Activated gamma-delta T cell (primary cell): ENCODE results near the gene IPP.
"Not testable (repeated sequence)": the region's sequence is repeated elsewhere in the genome, so short reads cannot be mapped to it uniquely, and the experiment has no call there.

ENCODE experiments used
- DNase-seq: peaks from one replicate; lab custom pipeline; 2025; lab: John Stamatoyannopoulos, UW

IPP gene

DNA sequence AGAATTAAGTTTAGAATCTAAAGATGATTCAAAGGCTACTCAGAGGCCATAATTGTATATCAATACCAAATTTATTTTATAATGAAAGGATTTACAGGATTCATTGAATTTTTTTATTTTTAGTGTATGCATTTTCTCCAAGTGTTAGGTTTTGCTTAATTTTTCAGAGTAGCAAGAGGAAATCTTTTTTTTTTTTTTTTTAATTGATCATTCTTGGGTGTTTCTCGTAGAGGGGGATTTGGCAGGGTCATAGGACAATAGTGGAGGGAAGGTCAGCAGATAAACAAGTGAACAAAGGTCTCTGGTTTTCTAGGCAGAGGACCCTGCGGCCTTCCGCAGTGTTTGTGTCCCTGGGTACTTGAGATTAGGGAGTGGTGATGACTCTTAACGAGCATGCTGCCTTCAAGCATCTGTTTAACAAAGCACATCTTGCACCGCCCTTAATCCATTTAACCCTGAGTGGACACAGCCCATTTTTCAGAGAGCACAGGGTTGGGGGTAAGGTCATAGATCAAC is 10.8 kb downstream of the IPP start:
- DNase-seq, result not testable (repeated sequence)

DNA sequence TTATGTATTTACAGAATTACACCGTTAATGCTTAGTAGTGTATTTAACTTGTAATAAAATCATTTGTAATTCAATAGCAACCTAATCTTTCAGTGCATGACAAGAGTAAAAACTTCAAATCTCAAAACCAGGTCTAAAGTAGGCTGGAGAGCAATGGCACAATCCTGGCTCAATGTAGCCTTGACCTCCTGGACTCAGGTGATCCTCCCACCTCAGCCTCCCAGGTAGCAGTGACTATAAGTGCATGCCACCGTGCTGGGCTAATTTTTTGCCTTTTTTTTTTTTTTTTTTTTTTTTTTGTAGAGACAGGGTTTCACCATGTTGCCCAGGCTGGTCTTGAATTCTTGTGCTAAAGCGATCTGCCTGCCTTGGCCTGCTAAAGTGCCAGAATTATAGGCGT is 11.3 kb downstream of the IPP start:
- no peak for DNase-seq

DNA sequence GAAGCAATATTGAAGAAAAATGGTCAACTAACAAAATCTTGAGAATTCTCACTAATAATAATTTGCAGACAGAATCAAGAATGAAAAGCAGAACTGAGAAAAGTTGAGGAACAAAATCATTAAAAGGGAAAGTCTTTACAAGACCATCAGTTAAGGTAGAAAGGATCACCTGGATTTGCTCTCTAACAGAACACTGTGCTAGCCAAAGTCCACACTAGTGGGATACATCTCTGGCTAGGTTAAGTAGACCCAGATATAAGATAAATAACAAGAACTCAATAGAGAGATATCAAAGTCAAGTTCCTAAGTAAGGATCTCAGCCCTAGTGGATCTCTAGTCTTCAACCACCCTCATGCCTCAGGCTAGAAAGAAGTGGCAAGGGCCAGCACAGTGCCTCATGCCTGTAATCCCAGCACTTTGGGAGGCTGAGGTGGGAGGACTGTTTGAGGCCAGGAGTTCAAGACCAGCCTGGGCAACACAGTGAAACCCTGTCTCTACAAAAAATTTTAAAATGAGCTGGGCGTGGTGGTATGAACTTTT is 19.6 kb downstream of the IPP start:
- DNase-seq, result no peak

DNA sequence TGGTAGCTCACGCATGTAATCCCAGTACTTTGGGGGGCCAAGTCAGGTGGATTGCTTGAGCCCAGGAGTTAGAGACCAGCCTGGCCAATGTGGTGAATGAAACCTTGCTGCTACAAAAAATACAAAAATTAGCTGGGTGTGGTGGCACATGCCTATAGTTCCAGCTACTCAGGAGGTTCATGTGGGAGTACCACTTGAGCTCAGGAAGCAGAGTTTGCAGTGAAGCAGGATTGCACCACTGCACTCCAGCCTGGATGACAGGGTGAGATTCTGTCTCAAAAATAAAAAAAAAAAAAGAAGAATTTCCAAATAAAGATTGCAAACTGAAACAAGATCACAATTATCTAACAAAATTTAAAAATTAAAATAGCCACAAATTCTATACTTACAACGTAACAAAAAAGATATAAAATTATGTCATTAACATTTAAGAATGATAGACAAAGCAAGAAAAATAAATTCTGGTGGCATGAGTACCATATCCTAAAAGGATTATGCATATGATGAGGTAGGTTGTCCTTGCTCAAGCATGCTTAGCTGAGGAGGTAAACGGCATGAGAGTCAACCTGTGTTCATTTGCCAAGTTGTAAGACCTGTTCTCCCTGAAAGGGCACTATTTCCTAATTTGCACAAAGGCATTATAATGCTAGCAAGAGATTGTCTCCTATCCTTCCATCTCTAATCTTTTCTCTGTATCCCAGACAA is 20.2 kb downstream of the IPP start:
- no peak for DNase-seq

DNA sequence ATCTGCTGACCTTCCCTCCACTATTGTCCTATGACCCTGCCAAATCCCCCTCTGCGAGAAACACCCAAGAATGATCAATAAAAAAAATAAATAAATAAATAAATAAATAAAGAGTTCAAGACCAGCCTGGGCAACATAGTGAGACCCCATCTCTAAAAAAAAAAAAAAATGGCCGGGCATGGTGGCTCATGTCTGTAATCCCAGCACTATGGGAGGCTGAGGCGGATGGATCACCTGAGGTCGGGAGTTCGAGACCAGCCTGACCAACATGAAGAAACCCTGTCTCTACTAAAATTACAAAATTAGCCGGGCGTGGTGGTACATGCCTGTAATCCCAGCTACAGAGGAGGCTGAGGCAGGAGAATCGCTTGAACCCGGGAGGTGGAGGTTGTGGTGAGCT is 24.4 kb downstream of the IPP start:
- DNase-seq, result not testable (repeated sequence)

DNA sequence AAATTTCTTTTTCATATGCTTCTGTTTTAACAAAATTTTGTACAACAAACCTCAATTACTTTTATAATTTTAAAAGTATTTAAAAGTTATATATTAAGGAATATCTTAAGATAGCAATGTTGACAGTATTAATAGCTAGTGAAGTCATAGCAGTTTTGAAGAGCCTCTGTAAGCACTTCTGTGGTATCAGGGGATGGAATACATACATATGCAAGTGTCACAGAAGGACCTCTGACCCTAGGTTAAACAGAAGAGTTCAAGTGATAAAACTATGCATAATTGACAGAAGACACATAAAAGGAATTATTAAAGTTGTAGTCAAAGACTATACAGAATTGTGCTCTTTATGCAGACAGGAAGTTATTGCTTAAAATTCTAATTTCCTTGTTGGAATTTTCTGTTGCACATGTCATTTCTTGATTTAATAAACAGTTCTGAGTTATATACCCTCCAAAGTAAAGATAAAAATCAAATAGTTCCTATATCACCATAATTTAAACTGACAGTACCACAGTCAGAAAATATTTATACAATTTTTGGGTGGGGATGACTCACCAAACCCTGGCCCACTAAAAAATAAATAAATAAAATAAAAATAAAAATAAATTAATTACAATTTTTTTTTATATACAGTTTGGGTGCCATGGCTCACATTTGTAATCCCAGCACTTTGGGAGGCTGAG is 27.1 kb downstream of the IPP start:
- no peak for DNase-seq

DNA sequence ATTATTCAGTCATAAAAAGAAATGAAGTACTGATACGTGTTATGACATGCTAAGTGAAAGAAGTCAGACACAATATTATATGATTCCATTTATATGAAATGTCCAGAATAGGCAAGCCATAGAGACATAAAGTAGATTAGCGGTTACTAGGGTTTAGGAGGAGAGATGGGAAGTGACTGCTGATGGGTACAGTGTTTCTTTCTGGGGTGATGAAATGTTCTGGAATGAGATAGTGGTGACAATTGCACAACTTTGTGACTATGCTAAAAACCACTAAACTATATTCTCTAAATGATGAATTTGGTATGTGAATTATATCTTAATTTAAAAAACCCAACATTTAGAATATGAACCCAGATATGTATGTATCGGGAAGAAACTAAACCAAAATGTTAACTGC is 27.6 kb downstream of the IPP start:
- DNase-seq, result no peak

DNA sequence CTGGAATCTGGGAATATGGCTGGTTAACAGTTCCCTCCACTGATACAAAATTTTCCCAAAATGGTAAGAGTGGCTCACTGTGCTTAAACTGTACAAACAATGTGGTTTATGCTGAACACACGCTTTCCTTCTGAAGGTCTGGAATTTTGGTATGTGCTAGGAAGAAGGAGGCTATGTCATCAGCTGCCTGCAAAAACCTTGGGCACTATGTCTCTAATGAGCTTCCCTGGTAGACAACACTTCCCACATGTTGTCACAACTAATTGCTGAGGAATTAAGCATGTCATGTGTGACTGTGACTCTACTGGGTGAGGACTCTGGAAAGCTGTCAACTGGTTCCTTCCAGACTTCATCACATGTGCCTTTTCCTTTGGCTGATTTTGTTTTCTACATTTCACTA is 29.2 kb downstream of the IPP start:
- no peak for DNase-seq

DNA sequence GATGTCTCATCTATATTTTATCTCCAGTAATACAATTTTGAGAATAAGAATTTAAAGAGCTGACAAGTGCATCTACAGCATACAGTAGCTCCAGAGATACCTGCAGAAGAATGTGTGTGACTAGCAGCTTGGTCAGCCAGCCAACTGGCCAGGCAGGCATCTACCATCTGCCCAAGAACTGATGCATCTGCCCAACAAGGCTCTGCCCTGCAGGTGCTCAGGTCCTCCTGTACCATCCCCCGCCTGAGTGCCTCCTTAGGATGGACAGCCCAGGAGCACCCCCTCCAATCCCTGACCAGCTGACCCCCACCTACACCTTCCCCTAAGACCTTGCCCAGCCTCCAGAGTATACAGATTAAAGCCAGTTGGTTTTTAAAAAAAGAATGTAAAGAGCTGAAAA is 32.2 kb downstream of the IPP start:
- DNase-seq, result no peak

DNA sequence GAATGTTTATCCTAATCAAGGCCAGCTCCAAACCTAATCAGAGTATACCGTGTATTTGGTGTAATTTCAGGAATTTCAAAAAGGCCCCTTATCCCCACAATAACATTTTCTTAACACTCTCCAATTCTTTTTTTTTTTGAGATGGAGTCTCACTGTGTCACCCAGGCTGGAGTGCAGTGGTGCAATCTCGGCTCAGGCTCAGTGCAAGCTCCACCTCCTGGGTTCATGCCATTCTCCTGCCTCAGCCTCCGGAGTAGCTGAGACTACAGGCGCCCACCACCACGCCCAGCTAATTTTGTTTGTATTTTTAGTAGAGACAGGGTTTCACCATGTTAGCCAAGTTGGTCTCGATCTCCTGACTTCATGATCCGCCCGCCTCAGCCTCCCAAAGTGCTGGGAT is 33.1 kb downstream of the IPP start:
- not testable (repeated sequence) for DNase-seq

DNA sequence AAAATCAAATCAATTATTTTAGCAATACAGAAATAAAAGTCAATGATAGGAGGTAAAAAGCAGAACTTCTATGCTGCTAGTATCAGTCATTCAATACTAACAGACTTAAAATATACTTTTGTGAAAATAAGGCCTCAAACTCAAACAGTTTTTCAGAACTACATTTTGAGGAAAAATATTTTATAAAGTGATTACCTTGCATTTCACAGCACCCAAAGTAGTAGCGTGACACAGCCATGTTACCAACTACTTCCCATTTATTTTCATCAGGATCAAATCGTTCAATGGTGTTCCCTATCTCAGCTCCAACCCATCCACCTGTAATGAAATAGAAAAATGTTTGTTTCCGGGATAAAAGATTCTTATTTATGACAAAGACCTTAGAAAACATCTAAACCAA is 33.8 kb downstream of the IPP start:
- no peak for DNase-seq

DNA sequence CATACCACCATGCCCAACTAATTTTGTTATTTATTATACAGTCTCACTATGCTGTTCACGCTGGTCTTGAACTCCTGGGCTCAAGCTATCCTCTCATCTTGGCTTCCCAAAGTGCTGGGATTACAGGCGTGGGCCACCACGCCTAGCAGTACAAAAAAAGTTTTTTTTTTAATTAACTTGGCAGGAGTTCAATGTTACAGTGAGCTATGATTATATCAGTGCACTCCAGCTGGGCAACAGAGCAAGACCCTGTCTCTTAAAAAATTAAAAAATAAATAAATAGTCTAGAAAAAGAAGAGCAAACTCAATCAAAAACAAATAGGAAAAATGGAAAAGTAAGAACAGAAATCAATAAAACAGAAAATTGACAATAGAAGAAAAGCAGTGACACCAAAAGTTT is 36.7 kb downstream of the IPP start:
- DNase-seq, result no peak

DNA sequence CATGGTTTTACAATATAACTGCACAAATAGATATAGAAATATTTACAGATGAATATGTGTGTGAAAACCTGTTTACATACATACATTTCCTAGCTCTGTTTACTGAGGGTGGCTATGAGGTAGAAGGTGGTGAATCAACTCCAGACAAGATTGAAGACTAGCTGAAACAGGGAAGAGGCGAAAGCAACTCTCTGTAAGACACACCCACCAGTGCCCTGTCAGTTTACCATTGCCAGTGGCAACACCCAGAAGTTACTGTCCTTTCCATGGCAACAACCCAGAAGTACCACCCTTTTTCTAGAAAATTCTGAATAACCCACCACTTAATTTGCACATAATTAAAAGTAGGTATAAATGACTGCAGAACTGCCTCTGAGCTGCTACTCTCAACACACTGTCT is 45.8 kb downstream of the IPP start:
- no peak for DNase-seq

DNA sequence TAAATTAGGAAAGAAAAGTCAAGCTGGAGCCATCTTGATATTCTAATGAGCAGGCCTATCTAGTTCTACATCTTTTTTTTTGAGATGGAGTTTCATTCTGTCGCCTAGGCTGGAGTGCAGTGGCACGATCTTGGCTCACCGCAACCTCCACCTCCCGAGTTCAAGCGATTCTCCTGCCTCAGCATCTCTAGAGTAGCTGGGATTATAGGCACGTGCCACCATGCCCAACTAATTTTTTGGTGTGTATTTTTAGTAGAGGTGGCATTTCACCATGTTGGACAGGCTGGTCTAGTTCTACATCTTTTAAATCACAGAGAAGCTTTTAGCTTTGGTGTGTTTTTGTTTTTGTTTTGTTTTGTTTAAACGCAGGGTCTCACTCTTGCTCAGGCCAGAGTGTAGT is 55.6 kb downstream of the IPP start:
- DNase-seq, result no peak

DNA sequence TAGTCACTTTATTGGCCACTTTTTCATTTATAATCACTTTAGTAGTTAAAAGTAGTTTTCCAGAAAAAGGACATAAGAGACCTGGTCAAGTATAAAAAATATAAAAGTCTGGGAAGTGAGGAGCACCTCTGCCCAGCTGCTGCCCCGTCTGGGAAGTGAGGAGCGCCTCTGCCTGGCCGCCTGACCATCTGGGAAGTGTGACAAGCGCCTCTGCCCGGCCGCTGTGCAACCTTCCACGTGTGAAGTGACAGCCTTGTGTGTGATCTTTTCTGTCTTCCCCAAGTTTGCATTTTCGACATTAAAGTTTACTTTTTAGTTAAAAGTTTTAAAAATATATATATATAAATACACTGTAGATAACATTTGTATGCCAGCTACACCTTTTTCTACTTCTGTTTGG is 56.6 kb downstream of the IPP start:
- not testable (repeated sequence) for DNase-seq

DNA sequence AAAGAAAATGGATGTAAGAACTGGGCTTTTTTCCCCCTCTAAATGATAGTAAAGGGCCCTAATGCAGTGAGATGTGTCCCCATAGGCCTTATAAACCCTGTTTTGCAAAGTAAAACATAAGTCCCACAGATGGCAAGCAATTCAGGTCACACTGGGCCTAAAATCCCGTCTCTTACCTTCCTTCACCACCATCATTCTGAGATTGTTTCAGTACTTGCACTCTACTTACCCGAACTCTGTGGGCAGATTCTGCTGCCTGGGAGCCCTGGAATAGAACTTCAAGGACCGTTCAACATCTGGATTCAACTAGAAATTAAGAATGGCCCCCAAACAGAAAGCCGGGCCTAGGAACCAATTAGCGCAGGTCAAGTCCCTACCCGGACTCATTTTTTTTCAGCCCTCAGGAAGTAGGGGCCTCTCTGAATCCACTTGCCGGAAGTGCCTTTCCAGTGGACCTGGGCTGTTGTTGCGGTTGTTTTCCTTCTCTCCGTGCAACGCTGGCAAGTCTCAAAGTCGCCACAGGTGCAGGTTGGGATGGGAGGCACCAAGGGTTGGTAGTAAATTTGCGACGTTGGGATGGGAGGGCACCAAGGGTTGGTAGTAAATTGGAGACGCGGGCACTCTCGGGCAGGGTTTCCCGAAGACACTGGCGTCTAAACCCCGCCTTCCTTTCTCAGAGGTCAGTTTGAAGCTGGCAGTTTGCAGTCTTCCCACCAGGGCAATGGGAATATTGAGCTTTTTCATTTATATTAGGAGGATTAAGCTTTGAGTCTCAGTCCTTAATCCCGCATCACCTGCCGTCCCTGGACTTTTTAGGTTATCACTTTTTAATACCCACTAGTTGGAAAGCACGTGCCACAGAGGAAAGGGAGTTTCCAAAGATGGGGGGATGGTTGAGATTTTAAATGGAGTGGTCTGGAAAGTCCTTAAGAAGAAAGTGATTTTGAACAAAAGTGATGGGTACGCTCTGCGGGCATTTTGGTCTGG is 62.4 kb downstream of the IPP start, which contains the start of gene TMEM69:
Gene TMEM69, plus strand, starts transcription at position 428 of the 987 bp plus-strand sequence. CDS start 2,888 bp downstream, outside the sequence.
- no peak for DNase-seq

DNA sequence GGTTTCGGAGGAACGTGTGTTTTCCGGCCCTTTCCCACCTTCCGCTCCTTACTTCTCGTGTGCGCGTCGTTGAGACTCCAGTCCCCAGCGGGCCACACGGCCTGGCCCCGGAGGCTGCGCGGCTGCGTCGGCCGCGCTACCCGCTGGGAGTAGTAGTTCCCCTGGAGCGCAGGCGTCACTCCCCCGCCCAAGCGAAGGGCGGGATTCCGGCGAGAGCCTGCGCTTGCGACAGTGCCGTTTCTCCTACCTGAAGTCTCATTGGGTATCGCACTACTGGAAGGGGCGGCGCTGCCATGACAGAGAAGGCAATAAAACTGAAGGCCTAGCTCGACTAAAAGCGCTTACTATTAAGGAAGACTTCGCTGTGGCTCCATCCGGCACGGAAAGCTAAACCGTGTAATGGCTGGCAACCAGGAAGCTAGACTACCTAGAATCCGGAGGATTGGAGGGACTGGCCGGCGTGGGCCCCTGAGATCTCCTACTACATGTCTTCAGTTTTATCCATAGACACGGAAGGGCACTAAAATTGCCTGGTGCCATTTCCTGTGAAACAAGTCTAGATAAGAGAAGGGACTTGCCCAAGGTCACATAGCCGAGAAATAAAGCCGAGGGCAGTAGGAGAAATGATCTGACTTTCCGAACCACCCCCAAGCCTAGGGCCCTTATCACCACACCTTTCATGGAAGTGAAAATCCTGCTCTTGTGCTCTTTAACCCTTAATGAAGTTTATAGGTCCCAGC is 63.3 kb downstream of the IPP start:
- peak; percentile 94 for DNase-seq

DNA sequence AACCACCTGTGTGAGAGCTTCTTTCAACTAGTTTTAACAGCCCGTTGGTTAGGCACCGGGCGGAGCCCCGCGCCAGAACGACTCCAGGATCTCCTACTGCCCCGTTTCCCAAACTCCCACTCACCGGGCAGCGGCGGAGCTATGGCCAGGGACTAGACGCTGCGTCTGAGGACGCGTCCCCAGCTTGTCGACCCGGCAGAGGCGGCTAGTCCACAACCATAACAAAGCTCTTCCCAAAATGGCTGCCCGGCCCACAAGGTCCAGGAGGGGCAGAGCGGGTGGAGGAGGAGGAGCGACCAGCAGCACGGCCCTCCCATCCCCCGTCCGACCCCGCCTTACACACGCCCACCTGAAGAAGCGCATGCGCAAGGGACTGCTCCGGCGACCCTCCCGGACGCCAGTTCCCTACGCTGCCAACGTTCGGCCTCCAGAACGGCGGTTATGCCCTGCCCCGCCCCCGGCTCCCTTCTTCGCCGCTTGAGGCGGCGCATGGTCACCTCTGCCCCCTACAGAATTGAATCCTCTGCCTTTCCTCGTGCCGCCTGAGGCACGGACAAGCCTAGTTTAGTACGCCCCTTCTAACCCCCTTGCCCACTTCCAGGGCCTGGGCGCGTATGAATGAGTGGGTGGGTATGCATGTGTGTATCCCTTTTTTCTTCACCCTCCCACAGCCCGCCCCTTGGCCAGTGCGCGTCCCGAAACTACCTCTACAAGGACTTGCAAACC is 64.0 kb downstream of the IPP start, which contains the start of gene GPBP1L1:
Gene GPBP1L1, minus strand, starts transcription at position 246 of the 726 bp plus-strand sequence. CDS start 27,446 bp downstream, outside the sequence.
- peak; percentile 86 for DNase-seq

DNA sequence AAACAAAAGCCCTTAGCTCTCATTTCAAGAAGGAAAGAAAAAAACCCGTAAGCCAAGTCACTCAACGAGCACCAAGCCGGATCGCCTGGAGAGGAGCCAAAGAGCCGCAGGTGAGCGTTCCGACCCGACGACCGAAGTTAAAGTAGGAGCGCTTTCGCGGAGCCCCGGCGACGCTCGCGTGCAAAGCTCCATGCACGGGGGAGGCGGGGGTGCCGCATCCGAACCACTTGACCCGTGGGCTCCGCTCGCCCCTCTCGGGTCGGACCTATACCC is 64.5 kb downstream of the IPP start:
- DNase-seq, result peak; percentile 33

DNA sequence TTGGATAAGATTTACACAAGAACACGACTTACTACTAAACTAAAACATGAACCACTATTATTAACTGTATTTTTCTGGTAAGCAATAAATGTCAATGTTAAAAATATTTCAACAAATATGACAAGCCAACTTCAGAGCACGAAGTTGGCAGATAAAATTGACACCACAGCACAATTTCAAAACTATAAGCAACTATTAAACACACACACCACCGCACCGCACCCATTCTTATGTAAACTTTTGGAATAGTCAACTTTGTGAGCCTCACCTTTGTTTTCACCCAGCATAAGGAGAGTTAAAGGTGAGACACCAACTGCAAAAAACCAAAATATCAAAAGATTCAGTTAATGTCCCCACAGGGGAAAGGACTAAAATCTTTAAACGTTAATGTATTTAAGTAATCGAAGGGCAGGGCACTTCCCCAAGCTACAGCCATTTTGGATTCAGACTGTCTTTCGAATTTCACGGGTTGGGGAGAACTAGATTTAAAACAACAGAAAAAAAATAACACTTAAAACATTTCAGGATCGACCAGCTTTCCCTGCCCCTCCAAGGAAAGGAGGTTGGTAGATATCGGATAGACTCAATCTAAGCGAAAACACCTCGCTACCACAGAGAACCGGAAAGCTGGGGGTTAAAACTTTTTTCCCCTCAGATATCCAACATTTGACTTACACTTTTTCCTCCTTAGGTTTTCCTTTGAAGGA is 65.0 kb downstream of the IPP start:
- DNase-seq, result no peak
